ENCODE results near the gene MYBPC2. TPM values are rescaled to one million over a fixed set of nuclear protein-coding genes. Genes with fewer than 3 reads are reported as not detected.

Gene MYBPC2
- total and polyA plus RNA-seq, 9 of the 15 experiments (the other 6 are each of a cell fraction or from before 2014, with no cell fraction given) = 0.01 to 0.14 (median 0.04) TPM; not detected in 6

DNA sequence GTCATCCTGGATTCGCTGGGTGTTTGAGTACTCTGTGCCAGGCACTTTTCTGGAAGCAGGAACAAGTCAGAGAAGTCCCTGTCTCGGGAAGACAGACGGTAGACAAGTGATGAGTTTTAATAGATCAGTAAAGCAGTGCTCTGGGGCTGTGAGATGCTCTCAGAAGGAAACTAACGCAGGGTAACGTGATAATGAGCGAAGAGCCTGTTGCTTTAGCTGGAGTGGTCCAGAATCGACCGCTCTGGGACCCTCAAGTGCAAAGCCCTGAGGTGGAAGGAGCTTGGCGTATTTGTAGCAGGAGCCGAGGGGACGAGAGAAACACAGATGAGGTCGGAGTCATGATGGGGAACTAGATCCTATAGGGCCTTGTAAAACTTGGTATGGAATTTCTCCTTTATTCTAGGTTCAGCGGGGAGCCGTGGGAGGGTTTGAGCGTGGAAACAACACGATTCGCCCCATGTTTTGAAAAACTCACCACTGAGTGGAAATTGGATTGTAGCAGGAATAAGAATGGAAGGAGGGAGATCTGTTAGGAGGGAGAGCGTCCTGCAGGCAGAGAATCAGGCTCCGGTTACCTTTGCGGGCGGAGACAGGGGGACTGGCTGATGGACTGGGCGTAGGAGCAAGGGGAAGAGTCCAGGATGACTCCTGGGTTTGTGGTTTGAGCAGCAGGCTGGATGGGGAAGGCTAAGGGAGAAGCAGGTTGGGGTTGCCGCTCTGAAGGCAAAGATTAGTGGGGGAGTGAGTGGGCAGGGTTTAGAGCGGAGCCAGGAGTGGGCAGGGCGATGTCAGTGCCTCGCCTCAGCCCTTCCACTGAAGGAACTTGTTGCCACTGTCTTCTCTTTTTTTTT lies 47.8 kb upstream of the MYBPC2 start (continued):
- TF ChIP-seq, protein P1, sequence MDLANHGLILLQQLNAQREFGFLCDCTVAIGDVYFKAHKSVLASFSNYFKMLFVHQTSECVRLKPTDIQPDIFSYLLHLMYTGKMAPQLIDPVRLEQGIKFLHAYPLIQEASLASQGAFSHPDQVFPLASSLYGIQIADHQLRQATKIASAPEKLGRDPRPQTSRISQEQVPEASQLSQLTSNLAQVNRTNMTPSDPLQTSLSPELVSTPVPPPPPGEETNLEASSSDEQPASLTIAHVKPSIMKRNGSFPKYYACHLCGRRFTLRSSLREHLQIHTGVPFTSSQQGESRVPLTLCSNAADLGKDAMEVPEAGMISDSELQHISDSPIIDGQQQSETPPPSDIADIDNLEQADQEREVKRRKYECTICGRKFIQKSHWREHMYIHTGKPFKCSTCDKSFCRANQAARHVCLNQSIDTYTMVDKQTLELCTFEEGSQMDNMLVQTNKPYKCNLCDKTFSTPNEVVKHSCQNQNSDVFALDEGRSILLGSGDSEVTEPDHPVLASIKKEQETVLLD (IDR thresholded peaks at IDR 0.05) = peak; percentile 56; the same call in 1 of the 2 replicates
- TF ChIP-seq CAMTA2 (CRISPR knock-in tag; conservative IDR thresholded peaks at IDR 0.05) (no peak), COPS2 (conservative IDR thresholded peaks at IDR 0.05) (no peak), POLR2AphosphoS5 (IDR thresholded peaks at IDR 0.05; ENCODE audit: control insufficient read depth, insufficient read depth, low read depth, low read length) (0 out of 2 replicates have a peak, but pooled peaks have one; percentile 16), MTA2 (IDR thresholded peaks at IDR 0.05; ENCODE audit: low read depth) (no peak), LARP7 (IDR thresholded peaks at IDR 0.05) (no peak), NBN (IDR thresholded peaks at IDR 0.05; ENCODE audit: low read depth) (0 out of 2 replicates have a peak, but pooled peaks have one; percentile 17), PHF20 (IDR thresholded peaks at IDR 0.05; ENCODE audit: partially characterized antibody) (no peak), FOXP1 (CRISPR knock-in tag; IDR thresholded peaks at IDR 0.05) (peak; percentile 57; the same call in 1 of the 2 replicates), EGR1 (conservative IDR thresholded peaks at IDR 0.05) (peak; percentile 67), PHB (CRISPR knock-in tag; IDR thresholded peaks at IDR 0.05) (no peak)
- TF ChIP-seq, protein P2, sequence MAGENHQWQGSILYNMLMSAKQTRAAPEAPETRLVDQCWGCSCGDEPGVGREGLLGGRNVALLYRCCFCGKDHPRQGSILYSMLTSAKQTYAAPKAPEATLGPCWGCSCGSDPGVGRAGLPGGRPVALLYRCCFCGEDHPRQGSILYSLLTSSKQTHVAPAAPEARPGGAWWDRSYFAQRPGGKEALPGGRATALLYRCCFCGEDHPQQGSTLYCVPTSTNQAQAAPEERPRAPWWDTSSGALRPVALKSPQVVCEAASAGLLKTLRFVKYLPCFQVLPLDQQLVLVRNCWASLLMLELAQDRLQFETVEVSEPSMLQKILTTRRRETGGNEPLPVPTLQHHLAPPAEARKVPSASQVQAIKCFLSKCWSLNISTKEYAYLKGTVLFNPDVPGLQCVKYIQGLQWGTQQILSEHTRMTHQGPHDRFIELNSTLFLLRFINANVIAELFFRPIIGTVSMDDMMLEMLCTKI (IDR thresholded peaks at IDR 0.05; ENCODE audit: partially characterized antibody) = no peak
- TF ChIP-seq, protein P3, sequence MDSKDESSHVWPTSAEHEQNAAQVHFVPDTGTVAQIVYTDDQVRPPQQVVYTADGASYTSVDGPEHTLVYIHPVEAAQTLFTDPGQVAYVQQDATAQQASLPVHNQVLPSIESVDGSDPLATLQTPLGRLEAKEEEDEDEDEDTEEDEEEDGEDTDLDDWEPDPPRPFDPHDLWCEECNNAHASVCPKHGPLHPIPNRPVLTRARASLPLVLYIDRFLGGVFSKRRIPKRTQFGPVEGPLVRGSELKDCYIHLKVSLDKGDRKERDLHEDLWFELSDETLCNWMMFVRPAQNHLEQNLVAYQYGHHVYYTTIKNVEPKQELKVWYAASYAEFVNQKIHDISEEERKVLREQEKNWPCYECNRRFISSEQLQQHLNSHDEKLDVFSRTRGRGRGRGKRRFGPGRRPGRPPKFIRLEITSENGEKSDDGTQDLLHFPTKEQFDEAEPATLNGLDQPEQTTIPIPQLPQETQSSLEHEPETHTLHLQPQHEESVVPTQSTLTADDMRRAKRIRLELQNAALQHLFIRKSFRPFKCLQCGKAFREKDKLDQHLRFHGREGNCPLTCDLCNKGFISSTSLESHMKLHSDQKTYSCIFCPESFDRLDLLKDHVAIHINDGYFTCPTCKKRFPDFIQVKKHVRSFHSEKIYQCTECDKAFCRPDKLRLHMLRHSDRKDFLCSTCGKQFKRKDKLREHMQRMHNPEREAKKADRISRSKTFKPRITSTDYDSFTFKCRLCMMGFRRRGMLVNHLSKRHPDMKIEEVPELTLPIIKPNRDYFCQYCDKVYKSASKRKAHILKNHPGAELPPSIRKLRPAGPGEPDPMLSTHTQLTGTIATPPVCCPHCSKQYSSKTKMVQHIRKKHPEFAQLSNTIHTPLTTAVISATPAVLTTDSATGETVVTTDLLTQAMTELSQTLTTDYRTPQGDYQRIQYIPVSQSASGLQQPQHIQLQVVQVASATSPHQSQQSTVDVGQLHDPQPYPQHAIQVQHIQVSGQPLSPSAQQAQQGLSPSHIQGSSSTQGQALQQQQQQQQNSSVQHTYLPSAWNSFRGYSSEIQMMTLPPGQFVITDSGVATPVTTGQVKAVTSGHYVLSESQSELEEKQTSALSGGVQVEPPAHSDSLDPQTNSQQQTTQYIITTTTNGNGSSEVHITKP (IDR thresholded peaks at IDR 0.05; ENCODE audit: partially characterized antibody) = peak; percentile 14
- TF ChIP-seq, protein P4, sequence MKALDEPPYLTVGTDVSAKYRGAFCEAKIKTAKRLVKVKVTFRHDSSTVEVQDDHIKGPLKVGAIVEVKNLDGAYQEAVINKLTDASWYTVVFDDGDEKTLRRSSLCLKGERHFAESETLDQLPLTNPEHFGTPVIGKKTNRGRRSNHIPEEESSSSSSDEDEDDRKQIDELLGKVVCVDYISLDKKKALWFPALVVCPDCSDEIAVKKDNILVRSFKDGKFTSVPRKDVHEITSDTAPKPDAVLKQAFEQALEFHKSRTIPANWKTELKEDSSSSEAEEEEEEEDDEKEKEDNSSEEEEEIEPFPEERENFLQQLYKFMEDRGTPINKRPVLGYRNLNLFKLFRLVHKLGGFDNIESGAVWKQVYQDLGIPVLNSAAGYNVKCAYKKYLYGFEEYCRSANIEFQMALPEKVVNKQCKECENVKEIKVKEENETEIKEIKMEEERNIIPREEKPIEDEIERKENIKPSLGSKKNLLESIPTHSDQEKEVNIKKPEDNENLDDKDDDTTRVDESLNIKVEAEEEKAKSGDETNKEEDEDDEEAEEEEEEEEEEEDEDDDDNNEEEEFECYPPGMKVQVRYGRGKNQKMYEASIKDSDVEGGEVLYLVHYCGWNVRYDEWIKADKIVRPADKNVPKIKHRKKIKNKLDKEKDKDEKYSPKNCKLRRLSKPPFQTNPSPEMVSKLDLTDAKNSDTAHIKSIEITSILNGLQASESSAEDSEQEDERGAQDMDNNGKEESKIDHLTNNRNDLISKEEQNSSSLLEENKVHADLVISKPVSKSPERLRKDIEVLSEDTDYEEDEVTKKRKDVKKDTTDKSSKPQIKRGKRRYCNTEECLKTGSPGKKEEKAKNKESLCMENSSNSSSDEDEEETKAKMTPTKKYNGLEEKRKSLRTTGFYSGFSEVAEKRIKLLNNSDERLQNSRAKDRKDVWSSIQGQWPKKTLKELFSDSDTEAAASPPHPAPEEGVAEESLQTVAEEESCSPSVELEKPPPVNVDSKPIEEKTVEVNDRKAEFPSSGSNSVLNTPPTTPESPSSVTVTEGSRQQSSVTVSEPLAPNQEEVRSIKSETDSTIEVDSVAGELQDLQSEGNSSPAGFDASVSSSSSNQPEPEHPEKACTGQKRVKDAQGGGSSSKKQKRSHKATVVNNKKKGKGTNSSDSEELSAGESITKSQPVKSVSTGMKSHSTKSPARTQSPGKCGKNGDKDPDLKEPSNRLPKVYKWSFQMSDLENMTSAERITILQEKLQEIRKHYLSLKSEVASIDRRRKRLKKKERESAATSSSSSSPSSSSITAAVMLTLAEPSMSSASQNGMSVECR (CRISPR knock-in tag; IDR thresholded peaks at IDR 0.05) = peak; percentile 63; the same call in 1 of the 2 replicates

Data from K562 (cell line).